Body of pancreas (tissue), 4 donors: ENCODE data around the gene RBM23. TPM values are rescaled to one million over a fixed set of nuclear protein-coding genes. Genes with fewer than 3 reads are reported as not detected.

Source experiments
- ATAC-seq: fragments of 150-250 bp; one replicate; pipeline ENCODE4 v1.9.1; 2016
- DNase-seq, 4 donors: peaks; one replicate each; pipeline ENCODE4 v3.0.0-alpha.2; 2019
- H3K27ac ChIP-seq, 4 donors: fragments of 200-600 bp; sonication (generic); 1 replicate in 3 of 4; 2 replicates in 1 of 4; pipeline versions ENCODE4 v1.5.1 to v1.6.1; 2016 to 2019; ENCODE audit warnings: mild to moderate bottlenecking in 1 of 4, mixed read lengths in 1 of 4, moderate library complexity in 1 of 4
- H3K27me3 ChIP-seq, 2 donors: fragments of 200-600 bp; sonication (generic); one replicate each; pipeline ENCODE4 v1.6.0; 2016; ENCODE audit warnings: mild to moderate bottlenecking in 1 of 2
- H3K36me3 ChIP-seq, 2 donors: fragments of 200-600 bp; sonication (generic); replicated peaks in 1 of 2; 2 replicates each; pipeline ENCODE4 v1.5.1; 2016; ENCODE audit warnings: low read depth in 2 of 2; ENCODE audit not compliant: insufficient read depth in 1 of 2
- H3K4me1 ChIP-seq: fragments of 200-600 bp; sonication (generic); one replicate; pipeline ENCODE4 v1.6.0; 2016
- H3K4me3 ChIP-seq, 2 donors: fragments of 200-600 bp; sonication (generic); 1 replicate in 1 of 2; 2 replicates in 1 of 2; pipeline ENCODE4 v1.5.1; 2016 to 2019
- H3K9me3 ChIP-seq, 3 donors: fragments of 200-600 bp; sonication (generic); 1 replicate in 2 of 3; 2 replicates in 1 of 3; pipeline ENCODE4 v1.5.1; 2016
- POLR2A ChIP-seq, 3 donors: fragments of 450-650 bp; IDR thresholded peaks; one replicate each; pipeline ENCODE4 v1.6.1; 2016; ENCODE audit warnings: antibody characterized with exemption in 3 of 3, mild to moderate bottlenecking in 2 of 3
- WGBS, 2 donors: methylation state at CpG; one replicate each; pipeline ENCODE4 v1.1.5; 2017; 5-methylcytosine and 5-hydroxymethylcytosine counted together
- intact Hi-C: fragments of 100-400 bp; cut with DNase I; formaldehyde crosslinking; loops from one replicate; pipeline ENCODE4 v1.15.1; 2023
- total RNA-seq, 2 donors: library from RNA; depleted of rRNA; stranded (reverse); fragments of >200 nt; gene quantifications; one replicate each; pipeline ENCODE4 v1.1.0, GENCODE V29; 2016
- TF ChIP-seq, protein P1 (sequence below), 7 experiments: fragments of 450-650 bp in 4 of 7; fragments of 200-600 bp in 3 of 7; sonication (generic) in 3 of 7; IDR thresholded peaks; one replicate each; pipeline ENCODE4 v1.5.1; 2016 to 2019; ENCODE audit warnings: antibody characterized with exemption in 7 of 7

Gene RBM23
- total RNA-seq, 2 donors from 2014 or later: 39.4 to 219 TPM

GRCh38 chr14:22877000-22877501 lies 41.9 kb downstream of the RBM23 start:
- DNase-seq: no peak
- intact Hi-C loops: no loop called here
- H3K36me3 ChIP-seq: peaks cover 4 to 26% of the 10 kb centered on the region in 2 donors
- TF ChIP-seq, protein P1, sequence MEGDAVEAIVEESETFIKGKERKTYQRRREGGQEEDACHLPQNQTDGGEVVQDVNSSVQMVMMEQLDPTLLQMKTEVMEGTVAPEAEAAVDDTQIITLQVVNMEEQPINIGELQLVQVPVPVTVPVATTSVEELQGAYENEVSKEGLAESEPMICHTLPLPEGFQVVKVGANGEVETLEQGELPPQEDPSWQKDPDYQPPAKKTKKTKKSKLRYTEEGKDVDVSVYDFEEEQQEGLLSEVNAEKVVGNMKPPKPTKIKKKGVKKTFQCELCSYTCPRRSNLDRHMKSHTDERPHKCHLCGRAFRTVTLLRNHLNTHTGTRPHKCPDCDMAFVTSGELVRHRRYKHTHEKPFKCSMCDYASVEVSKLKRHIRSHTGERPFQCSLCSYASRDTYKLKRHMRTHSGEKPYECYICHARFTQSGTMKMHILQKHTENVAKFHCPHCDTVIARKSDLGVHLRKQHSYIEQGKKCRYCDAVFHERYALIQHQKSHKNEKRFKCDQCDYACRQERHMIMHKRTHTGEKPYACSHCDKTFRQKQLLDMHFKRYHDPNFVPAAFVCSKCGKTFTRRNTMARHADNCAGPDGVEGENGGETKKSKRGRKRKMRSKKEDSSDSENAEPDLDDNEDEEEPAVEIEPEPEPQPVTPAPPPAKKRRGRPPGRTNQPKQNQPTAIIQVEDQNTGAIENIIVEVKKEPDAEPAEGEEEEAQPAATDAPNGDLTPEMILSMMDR (IDR thresholded peaks at IDR 0.05): no peak
- TF ChIP-seq POLR2A (IDR thresholded peaks at IDR 0.05): no peak
- H3K27me3 ChIP-seq: no peaks in the 10 kb centered on the region
- no peak for ATAC-seq
- no peaks in the 10 kb centered on the region for H3K9me3 ChIP-seq
- WGBS, 2 donors: 91 to 96% methylated on average over 16 to 18 of the region's 22 CpGs
- H3K4me3 ChIP-seq: no peak overlapping the region
- peaks cover 16% of the 10 kb centered on the region for H3K4me1 ChIP-seq
- H3K27ac ChIP-seq: no peak overlapping the region

DNA sequence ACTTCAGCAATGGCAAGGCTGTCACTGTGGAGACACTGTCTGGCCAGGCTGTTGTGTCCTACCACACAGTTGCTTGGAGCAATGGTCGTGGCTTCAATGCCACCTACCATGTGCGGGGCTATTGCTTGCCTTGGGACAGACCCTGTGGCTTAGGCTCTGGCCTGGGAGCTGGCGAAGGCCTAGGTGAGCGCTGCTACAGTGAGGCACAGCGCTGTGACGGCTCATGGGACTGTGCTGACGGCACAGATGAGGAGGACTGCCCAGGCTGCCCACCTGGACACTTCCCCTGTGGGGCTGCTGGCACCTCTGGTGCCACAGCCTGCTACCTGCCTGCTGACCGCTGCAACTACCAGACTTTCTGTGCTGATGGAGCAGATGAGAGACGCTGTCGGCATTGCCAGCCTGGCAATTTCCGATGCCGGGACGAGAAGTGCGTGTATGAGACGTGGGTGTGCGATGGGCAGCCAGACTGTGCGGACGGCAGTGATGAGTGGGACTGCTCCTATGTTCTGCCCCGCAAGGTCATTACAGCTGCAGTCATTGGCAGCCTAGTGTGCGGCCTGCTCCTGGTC lies 43.1 kb downstream of the RBM23 start:
- no peaks in the 10 kb centered on the region for H3K27me3 ChIP-seq
- no peak for DNase-seq
- TF ChIP-seq POLR2A (IDR thresholded peaks at IDR 0.05): no peak
- TF ChIP-seq, protein P1 (IDR thresholded peaks at IDR 0.05): no peak
- H3K36me3 ChIP-seq: peaks cover 4 to 26% of the 10 kb centered on the region in 2 donors
- no peaks in the 10 kb centered on the region for H3K9me3 ChIP-seq
- H3K27ac ChIP-seq: no peak overlapping the region
- H3K4me3 ChIP-seq: no peak overlapping the region
- intact Hi-C loops: no loop called here
- 92 to 94% methylated on average over 7 to 20 of the region's 20 CpGs for WGBS, 2 donors
- peaks cover 18% of the 10 kb centered on the region for H3K4me1 ChIP-seq
- no peak for ATAC-seq

- 89 to 98% methylated on average over 4 to 11 of the region's 15 CpGs for WGBS, 2 donors
- no peak for DNase-seq
These were observed 43.8 kb downstream of the RBM23 start for GRCh38 chr14:22875003-22875747.

GRCh38 chr14:22872833-22873520 lies 46.0 kb downstream of the RBM23 start:
- DNase-seq (no peak), ATAC-seq (no peak)
- Histone ChIP-seq H3K27me3 (no peaks in the 10 kb centered on the region), H3K4me3 (peak overlapping the region in 1 of 2 donors; percentile 90), H3K27ac (peak overlapping the region in 3 of 4 donors; percentile 90 to 99 (median 98)), H3K4me1 (peaks cover 27% of the 10 kb centered on the region), H3K9me3 (no peaks in the 10 kb centered on the region), H3K36me3 (peaks cover 4 to 26% of the 10 kb centered on the region in 2 donors)
- intact Hi-C loops: no loop called here
- 31 to 38% methylated on average over 10 of the region's 10 CpGs for WGBS, 2 donors
- TF ChIP-seq, protein P1 (IDR thresholded peaks at IDR 0.05): no peak
- TF ChIP-seq POLR2A (IDR thresholded peaks at IDR 0.05): no peak

More at GRCh38 chr14:22875003-22875747, 43.8 kb downstream of the RBM23 start:
- Histone ChIP-seq H3K4me3 (no peak overlapping the region), H3K27me3 (no peaks in the 10 kb centered on the region), H3K27ac (no peak overlapping the region), H3K36me3 (peaks cover 4 to 26% of the 10 kb centered on the region in 2 donors), H3K9me3 (no peaks in the 10 kb centered on the region), H3K4me1 (peaks cover 25% of the 10 kb centered on the region)
- intact Hi-C loops: no loop called here
- TF ChIP-seq POLR2A (IDR thresholded peaks at IDR 0.05): no peak
- TF ChIP-seq, protein P1 (IDR thresholded peaks at IDR 0.05): no peak
- no peak for ATAC-seq
